ENCODE results near the gene SP9.

- TF ChIP-seq CTCF (IDR thresholded peaks at IDR 0.05) = no peak
- TF ChIP-seq POLR2A (IDR thresholded peaks at IDR 0.05) = no peak
These were observed 34.6 kb upstream of the SP9 start for GRCh38 chr2:174300114-174300513.

Data from esophagus squamous epithelium (tissue), 4 donors.